Measurements from ENCODE around the gene LILRA1.
"Not testable (repeated sequence)": the region's sequence is repeated elsewhere in the genome, so short reads cannot be mapped to it uniquely, and the experiment has no call there.

Gene LILRA1

GRCh38 chr19:54593445-54593844, at the start of gene LILRA1:
LILRA1 (plus strand) TSS chr19:54593632; CDS start chr19:54594245, 613 bp downstream.
- DNase-seq (ENCODE audit: low spot score): not testable (repeated sequence)

- DNase-seq (ENCODE audit: low spot score): no peak
Measured at GRCh38 chr19:54548806-54549205, 44.6 kb upstream of the LILRA1 start.

- no peak for DNase-seq (ENCODE audit: low spot score)
Measured at GRCh38 chr19:54549224-54549623, 44.2 kb upstream of the LILRA1 start.

- no peak for DNase-seq (ENCODE audit: low spot score)
Measured at GRCh38 chr19:54551293-54551692, 42.1 kb upstream of the LILRA1 start.

GRCh38 chr19:54551950-54552912, 41.2 kb upstream of the LILRA1 start:
- DNase-seq (ENCODE audit: low spot score): no peak

GRCh38 chr19:54552913-54553310, 40.5 kb upstream of the LILRA1 start:
- no peak for DNase-seq (ENCODE audit: low spot score)

- no peak for DNase-seq (ENCODE audit: low spot score)
Measured at GRCh38 chr19:54554006-54554405, 39.4 kb upstream of the LILRA1 start.

- DNase-seq (ENCODE audit: low spot score): no peak
Measured at GRCh38 chr19:54554896-54555295, 38.5 kb upstream of the LILRA1 start.

GRCh38 chr19:54556194-54556593, 37.2 kb upstream of the LILRA1 start:
- DNase-seq (ENCODE audit: low spot score): no peak

GRCh38 chr19:54558339-54558738, 35.1 kb upstream of the LILRA1 start:
- no peak for DNase-seq (ENCODE audit: low spot score)

- DNase-seq (ENCODE audit: low spot score): no peak
Measured at GRCh38 chr19:54560881-54561385, 32.5 kb upstream of the LILRA1 start.

GRCh38 chr19:54561840-54562239, 31.6 kb upstream of the LILRA1 start:
- no peak for DNase-seq (ENCODE audit: low spot score)

- DNase-seq (ENCODE audit: low spot score): not testable (repeated sequence)
Measured at GRCh38 chr19:54563206-54563605, 30.2 kb upstream of the LILRA1 start.

GRCh38 chr19:54570316-54570715, 23.1 kb upstream of the LILRA1 start:
- no peak for DNase-seq (ENCODE audit: low spot score)

- DNase-seq (ENCODE audit: low spot score): not testable (repeated sequence)
Measured at GRCh38 chr19:54571715-54572615, 21.5 kb upstream of the LILRA1 start.

- no peak for DNase-seq (ENCODE audit: low spot score)
Measured at GRCh38 chr19:54572696-54573311, 20.6 kb upstream of the LILRA1 start.

- no peak for DNase-seq (ENCODE audit: low spot score)
Measured at GRCh38 chr19:54573330-54573872, 20.0 kb upstream of the LILRA1 start, which contains the start of gene LILRA2. LILRA2 (plus strand) TSS chr19:54573790; CDS start chr19:54573879, 89 bp downstream.

GRCh38 chr19:54574051-54574450, 19.4 kb upstream of the LILRA1 start:
- no peak for DNase-seq (ENCODE audit: low spot score)

GRCh38 chr19:54574527-54575056, 18.8 kb upstream of the LILRA1 start:
- DNase-seq (ENCODE audit: low spot score): no peak

- not testable (repeated sequence) for DNase-seq (ENCODE audit: low spot score)
Measured at GRCh38 chr19:54575205-54575604, 18.2 kb upstream of the LILRA1 start.

- DNase-seq (ENCODE audit: low spot score): no peak
Measured at GRCh38 chr19:54576411-54576976, 16.9 kb upstream of the LILRA1 start.

Measured in D341Med (cell line).